GM11168 (cell line): ENCODE results near the gene TRIM17.
"Not testable (repeated sequence)": the region's sequence is repeated elsewhere in the genome, so short reads cannot be mapped to it uniquely, and the experiment has no call there.

Experiments
- in situ Hi-C: fragments of 300-500 bp; cut with MboI; formaldehyde crosslinking; loops from one replicate; pipeline ENCODE4 v1.12.0; 2022; ENCODE audit warnings: low sequenced_read_pairs; ENCODE audit not compliant: unreplicated experiment

The TRIM17 gene

DNA sequence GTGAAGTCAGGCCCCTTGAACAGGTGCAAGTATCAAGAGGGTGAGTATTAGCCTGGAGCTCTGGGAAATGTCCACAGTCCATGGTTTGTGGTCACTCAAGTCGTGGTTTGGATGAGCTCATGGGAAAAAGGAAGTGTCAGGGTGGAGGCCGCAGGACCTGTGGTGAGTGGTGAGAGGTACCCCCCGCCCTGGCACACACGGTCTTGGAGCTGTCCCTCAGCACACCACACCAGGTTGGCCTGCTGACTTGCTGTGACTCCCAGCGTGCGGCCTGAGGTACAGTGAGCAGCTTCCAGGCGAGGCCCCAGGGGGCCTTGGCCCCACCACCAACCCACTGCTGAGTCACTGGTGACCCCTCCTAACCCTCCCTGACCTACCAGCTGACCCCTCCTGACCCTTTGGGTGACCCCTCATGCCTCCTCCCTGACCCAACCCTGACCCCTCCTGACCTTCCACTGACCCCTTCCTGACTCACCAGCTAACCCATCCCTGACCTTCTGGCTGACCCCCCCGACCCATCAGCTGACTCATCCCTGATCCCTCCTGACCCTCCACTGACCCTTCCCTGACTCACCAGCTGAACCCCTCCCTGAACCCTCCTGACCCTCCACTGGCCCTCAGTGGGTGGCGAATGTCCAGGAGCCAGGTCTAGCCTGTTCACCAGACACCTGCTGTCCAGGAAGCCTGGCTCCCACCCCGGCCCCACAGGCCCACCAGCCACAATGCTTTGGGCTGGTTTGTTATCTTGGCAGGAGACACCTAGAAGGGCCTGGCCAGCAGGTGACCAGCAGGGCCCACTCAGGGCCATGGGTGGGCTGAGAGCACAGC is 35.7 kb upstream of the TRIM17 start:
- in situ Hi-C loops = no loop called here

DNA sequence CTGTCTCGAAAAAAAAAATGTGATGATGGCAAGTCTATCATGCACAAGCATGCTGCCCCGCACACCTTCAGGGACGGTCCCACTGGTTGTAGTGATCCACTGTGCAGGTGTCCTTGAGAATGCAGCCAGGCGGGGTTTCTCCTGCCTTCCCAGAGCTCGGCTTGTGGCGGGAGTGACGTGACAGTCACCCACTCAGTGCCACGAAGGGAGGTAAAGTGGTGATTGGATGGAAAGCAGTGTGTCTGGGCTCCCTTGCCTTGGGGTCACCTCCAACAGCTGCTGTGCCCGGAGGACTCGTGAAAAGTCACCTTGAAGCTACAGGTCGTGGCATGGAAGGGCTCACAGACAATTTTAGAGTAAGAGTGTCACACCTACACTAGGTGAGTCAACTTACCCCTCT is 33.5 kb upstream of the TRIM17 start:
- in situ Hi-C loops = no loop called here

DNA sequence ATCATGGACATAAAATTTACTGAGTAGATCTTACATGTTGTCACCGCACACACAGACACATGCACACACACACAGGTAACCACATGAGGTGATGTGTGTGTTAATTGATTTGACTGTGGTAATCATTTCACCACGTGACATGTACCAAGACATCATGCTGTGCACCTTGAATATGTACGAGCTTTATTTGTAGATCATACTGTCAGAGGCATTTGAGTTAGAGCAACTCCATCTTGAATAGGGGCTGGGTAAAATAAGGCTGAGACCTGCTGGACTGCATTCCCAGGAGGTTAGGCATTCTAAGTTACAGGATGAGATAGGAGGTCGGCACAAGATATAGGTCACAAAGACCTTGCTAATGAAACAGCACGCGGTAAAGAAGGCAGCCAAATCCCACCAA is 31.7 kb upstream of the TRIM17 start:
- in situ Hi-C loops = no loop called here

DNA sequence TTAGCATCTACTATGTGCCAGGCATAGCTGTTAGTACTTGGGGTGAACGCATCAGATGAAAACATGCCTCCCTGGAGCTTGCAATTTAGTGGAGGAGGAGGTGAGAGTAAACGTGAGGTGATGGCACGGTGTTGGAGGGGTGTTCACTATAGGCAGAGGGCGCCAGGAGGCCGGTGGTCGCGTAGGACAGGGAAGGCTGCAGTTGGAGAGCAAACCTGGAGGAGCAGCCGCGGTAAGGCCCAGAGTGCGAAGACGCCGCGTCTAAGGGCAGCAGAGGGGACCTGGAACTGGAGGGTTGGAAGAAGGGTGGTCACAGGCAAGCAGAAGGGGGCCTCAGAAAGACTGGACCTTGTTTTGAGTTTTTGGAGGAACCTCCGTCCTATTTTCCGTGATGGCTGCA is 30.2 kb upstream of the TRIM17 start:
- in situ Hi-C loops = no loop called here

DNA sequence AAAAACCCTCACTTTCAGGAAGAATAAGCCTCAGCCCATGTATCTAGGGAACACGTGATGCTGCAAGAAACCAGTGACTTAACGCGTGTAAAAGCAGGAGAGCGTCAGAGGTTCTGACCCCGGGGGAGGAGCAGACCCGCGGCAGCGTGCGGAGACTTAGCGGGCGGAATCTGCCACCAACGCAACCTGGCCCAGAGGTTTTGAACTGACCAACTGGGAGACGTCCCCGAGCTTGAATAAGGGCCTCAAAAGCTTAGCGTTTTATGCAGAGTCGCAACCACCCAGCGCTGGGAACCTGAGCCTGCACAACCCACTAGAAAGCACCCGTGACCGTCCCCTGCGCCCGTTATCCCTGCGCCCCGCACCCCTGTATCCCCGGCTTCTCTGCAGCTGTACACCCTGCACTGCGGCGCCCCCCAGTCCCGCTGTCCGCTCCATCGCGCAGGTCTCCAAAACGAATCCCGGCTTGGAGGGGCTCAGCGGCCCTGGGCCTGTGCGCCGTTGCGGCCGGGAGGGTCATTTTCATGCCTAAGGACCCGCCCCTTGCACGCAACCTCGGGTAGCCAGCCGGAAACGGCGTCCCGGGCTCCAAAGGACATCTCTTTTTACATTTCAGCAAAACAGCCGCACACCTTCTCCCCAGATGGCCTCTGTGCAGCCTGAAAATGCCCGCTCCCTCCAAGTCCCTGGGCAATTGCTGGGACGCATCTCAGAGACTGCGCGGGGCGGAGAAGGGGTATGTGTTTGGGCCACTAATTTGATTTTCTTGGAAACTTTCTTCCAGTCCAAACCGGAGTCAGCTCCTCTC is 29.4 kb upstream of the TRIM17 start:
- in situ Hi-C loops = no loop called here

DNA sequence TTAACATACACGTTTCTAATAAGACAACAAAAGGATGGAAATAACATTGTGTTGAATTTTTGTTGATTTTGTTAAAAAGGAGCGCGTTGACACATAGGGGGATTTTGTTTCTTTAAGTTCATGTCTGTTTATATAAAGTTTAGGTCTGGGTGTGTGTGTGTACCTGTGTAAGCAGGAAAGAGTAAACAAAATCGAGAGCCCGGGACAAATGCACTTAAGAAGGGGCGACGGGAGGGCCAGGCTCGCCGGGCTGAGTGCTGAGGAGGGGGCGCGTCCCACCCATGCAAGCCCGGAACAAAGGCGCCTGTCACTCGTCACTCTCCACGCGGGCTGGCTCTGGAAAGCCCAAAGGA is 28.8 kb upstream of the TRIM17 start:
- in situ Hi-C loops = no loop called here

DNA sequence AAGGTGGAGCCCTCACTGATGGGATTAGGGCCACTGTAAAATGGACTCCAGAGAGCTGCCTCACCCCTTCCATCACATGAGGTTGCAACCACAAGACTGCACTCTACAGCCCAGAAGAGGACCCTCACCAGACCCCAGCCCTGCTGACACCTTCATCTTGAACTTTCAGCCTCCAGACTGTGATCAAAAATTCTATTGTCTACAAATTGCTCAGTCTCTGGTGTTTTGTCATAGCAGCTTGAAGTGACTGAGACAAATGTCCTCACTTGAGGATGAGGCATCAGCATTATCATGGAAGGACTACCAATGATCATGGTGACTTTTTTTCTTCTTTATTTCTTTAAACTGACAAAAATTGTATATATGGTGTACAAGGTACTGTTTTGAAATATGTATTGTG is 26.7 kb upstream of the TRIM17 start:
- in situ Hi-C loops = no loop called here

DNA sequence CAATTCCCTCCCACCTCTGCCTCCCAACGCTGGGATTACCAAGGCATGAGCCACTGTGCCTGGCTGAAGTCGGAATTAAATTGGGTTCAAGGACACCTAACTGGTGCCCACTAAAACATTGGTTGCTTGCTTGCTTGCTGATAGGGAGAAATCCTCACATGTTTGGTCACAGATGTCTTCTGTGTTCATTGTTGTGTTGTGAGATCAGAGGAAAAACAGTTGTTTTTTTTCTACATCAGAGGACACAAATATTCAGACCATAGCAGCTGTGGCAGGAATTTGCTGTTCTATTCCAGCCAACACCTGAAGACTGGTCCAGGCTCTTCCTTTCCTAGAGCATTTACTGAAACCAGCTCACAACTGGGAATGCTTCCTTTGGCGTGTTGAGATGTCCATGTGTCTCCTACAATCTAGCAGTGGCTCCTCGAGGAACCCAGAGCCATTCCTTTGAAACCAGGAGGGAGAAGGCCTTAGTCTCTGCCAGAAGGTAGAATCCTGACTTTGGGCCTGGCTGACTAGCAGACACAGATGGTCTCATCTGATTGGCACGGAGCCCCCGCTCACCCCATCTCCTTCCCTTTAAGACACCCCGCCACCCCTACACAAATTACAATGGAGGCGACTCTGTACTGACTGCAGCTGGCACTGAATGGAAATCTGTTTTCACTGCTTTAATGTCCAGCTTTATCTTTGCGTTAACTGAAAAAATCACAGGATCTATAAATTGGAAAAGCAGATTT is 24.3 kb upstream of the TRIM17 start:
- in situ Hi-C loops = no loop called here

DNA sequence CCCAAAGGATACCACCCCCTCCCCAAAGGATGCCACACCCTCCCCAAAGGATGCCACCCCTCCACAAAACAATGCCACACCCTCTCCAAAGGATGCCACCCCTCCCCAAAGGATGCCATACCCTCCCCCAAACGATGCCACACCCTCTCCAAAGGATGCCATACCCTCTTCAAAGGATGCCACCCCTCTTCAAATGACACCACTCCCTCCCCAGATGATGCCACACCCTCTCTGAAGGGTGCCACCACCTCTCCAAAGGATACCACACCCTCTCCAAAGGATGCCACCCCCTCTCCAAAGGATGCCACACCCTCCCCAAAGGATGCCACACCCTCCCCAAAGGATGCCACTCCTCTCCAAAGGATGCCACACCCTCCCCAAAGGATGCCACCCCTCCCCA is 21.6 kb upstream of the TRIM17 start:
- in situ Hi-C loops = no loop called here

DNA sequence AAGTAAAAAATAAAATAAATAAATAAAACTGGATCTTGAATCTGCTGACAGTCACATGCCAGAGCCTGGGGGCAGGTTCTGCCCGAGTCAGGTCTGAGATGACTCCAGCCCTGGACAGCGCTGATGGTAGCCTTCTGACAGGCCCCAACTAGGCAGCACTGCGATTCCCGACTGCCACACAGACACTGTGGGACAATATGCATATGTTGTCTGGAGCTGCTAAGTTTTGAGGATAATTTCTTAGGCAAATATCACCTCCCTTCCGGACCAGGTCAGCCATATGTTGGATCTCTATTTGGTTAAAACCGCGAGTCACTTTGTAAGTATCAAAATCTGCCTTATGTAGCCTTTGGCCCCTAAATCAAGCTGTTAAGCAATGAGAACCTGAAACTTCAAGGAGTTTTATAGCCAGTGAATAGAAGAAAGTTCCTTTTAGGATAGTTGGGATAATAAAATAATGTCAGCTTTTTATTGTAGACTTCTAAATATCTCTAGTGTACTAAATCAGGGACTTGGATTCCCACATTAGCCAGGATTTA is 20.8 kb upstream of the TRIM17 start:
- in situ Hi-C loops = no loop called here

DNA sequence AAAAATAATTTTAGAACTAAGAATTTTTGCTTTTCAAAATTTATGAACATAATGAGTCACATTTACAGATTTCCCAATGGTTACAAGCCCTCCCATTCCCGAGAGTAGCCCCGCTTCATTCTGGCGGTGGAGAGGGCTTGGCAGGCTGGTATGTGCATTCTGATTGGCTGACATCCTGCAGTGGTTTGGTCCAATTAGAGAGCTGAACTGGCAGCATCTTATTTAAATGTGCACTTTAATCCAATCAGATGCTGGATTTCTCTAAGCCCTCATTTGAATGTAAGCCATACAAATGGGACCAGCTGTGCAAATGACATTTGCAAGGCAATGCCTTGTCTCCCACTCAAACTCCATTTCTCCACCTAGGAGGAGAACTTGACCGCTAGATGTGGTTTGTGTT is 18.0 kb upstream of the TRIM17 start:
- in situ Hi-C loops = no loop called here

DNA sequence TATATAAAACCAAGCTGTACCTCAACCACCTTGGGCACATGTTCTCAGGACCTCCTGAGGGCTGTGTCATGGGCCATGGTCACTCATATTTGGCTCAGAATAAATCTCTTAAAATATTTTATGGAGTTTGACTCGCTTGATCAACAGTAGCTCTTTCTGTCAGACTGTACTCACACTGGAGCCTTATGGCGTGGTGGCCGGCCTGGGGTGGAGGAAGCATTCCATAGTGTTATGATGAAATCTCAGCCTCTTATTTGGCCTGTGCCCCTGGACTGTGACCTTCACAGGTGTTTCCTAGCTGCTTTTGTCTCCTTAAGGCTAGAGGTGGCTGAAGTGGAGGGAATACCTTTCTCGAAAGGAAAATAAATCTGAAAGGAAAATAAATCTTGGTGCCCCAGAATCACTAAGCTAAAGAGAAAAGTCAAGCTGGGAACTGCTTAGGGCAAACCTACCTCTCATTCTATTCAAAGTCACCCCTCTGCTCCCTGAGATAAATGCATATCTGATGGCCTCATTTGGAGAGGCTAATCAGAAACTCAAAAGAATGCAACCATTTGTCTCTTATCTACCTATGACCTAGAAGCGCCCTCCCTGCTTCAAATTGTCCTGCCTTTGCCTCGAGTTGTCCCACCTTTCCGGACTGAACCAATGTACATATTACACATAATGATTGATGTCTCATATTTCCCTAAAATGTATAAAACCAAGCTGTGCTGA is 16.8 kb upstream of the TRIM17 start:
- in situ Hi-C loops = not testable (repeated sequence)

DNA sequence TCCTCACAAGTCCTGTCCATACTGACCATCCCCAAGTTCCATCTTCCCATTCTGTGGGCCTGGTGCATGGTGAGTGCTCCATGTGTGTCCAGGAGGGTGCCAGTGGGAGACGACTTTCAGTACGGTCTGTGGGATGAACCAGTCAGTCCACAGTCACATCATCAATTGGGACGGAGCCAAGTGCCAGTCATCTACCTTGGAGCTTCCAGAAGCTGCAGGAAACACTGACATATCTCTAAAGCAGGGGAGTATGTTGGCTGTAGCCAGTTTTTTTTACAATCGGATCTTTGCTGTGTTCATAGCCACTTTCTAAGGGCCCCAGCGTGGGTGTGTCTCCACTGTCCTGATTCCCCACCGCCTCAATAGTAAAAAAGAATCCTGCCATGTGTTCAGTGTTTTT is 13.6 kb upstream of the TRIM17 start:
- in situ Hi-C loops = no loop called here

DNA sequence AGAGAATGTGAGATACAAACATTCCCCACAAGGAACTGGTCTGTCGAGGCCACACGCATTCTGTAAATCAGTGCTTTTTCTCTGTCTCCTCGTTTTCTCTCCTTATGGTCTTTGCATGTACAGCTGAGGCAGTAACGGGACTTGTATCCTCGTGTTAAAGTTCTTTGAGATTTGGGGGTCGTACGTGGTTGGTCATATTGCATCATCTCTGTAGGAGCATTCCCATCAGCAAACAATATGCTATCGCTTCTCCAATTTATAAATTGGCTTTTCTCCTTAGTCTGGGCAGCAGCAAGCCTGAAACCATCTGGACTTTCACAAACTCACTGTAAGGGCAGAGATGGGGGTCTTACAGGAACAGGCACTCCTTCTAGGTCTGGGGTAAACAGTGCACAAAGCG is 13.0 kb upstream of the TRIM17 start:
- in situ Hi-C loops = no loop called here

DNA sequence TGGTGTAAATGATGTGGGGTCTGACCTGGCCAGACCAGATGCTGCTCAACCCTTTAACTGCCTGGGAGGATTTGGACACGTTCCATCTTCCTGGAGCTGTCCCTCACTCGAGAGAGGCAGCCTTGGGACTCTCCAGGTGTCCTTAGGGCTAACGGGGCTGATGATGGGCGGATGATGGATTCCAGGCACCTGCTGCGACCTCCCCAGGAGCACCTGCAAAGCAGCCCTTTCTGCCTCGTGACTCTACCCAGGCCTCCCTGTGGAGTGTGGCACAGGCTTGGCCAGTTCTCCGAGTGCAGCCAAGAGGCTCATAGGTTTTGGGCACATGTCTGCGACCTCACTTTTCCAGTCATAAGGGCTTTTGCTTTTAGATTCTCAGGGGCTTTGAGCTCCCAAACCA is 12.3 kb upstream of the TRIM17 start:
- in situ Hi-C loops = no loop called here

DNA sequence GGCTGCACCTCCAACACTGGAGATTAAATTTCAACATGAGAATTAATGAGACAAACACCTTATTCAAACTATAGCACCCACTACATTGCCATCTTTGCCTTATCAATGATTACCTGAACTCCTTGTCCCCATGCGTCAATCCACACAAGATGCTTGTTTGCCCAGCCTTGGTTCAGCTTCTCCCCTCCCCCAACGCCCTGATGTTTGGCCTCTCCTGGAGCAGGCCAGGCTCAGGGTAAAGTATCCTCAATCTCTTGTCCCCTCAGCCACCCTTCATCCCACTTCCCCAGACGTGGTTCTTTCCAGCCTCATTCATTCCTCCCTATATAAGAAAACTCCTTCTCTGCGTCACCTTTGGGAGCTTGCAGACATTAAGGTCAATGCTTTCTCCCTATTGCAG is 11.8 kb upstream of the TRIM17 start:
- in situ Hi-C loops = no loop called here

DNA sequence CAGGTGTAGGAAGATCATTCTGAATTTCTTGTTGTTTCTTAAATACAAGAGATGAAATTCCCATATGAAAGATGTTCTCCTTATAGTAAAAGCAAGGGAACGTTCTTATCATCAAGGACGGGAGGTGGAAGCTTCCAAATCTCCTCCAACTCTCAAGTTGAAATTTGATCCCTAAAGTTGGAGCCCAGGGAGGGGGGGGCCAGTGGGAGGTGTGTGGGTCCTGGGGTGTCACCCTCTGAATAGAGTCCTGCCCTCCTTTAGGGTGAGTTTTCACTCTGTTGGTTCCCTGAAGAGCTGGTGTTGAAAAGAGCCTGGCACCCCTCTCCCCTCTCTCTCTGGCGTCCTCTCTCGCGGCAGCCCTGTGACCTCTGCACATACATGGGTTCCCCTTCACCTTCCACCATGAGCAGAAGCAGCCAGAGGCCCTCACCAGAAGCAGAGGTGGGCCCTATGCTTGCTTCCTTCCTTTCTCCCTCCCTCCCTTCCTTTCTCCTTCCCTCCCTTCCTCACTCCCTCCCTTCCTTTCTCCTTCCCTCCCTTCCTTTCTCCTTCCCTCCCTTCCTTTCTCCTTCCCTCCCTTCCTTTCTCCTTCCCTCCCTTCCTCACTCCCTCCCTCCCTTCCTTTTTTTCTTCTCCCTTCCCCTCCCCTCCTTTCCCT is 10.0 kb upstream of the TRIM17 start:
- in situ Hi-C loops = no loop called here

DNA sequence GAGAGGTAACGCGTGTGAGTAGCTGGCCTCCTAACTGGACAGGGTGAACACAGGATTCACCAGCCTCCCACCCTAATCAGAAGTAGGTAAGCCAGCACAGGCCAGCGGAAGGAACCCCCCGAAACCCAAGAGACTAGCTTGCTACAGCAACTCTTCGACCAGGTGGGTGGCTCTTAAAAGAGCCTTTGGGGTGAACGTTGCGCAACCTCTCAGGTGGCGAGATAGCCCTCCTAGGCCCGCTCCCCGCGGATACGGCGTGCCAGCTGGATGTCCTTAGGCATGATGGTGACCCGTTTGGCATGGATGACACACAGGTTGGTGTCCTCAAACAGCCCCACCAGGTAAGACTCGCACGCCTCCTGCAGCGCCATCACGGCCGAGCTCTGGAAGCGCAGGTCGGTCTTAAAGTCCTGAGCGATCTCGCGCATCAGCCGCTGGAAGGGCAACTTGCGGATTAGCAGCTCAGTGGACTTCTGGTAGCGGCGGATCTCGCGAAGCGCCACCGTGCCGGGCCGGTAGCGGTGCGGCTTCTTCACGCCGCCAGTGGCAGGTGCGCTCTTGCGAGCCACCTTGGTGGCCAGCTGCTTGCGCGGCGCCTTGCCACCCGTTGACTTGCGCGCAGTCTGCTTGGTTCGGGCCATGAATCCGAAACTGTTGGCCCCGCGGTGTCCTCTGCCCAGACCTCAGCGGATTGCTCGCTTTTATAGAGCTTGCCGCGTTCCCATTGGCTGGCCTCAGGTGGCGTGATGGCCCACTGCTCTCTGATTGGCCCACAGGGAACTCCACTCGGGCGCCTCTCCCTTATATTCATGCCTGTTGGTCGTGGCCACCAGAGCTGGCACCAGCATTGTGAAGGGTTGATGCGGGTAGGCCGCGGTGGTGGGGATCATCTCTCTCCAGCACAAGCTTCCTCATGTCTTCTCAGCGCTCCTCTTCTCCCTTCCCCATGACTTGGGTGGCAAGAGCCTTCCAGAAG is 8.3 kb upstream of the TRIM17 start:
- in situ Hi-C loops = no loop called here
